Testis (tissue), 3 donors: ENCODE data around the gene PIP5K1C. TPM values are rescaled to one million over a fixed set of nuclear protein-coding genes. Genes with fewer than 3 reads are reported as not detected.

Source experiments
- DNase-seq: peaks from one replicate; pipeline ENCODE4 v3.0.0-alpha.2; 2019
- H3K27ac ChIP-seq, 2 donors: fragments of 200-600 bp; sonication (generic); one replicate each; pipeline ENCODE4 v1.5.1; 2019
- H3K27me3 ChIP-seq: fragments of 200-600 bp; sonication (generic); one replicate; pipeline ENCODE4 v1.5.1; 2019
- H3K36me3 ChIP-seq: fragments of 200-600 bp; sonication (generic); one replicate; pipeline ENCODE4 v1.5.1; 2017; ENCODE audit warnings: low read depth; ENCODE audit errors: missing control alignments
- H3K4me1 ChIP-seq: fragments of 200-600 bp; sonication (generic); one replicate; pipeline ENCODE4 v1.5.1; 2019
- H3K4me3 ChIP-seq, 2 donors: fragments of 200-600 bp; sonication (generic); one replicate each; pipeline ENCODE4 v1.5.1; 2017 to 2019
- H3K9me3 ChIP-seq: fragments of 200-600 bp; sonication (generic); one replicate; pipeline ENCODE4 v1.5.1; 2017
- POLR2A ChIP-seq: fragments of 450-650 bp; IDR thresholded peaks from one replicate; pipeline ENCODE4 v1.6.1; 2017; ENCODE audit warnings: antibody characterized with exemption, mild to moderate bottlenecking, moderate library complexity
- WGBS, 2 donors: methylation state at CpG; one replicate each; pipeline ENCODE4 v1.1.5; 2018; 5-methylcytosine and 5-hydroxymethylcytosine counted together
- intact Hi-C: fragments of 100-400 bp; cut with DNase I; formaldehyde crosslinking; loops from one replicate; pipeline ENCODE4 v1.15.1; 2023; ENCODE audit warnings: low total_unique reads
- polyA plus RNA-seq: library from polyadenylated mRNA; stranded (reverse); fragments of 350-450 nt; fragmentation: Illumina TruSeq; extraction: RNeasy Lipid Tissue Mini Kit (QIAGEN cat#74804); gene quantifications from one replicate; pipeline ENCODE4 v1.2.3, GENCODE V29; 2014; ENCODE audit warnings: low read depth, low replicate concordance; ENCODE audit not compliant: insufficient read depth
- total RNA-seq, 2 donors: library from RNA; depleted of rRNA; stranded (reverse); fragments of >200 nt; gene quantifications; one replicate each; pipeline ENCODE4 v1.2.3, GENCODE V29; 2016
- TF ChIP-seq, protein P1 (sequence below), 3 experiments: fragments of 450-650 bp in 2 of 3; fragments of 200-600 bp in 1 of 3; sonication (generic) in 1 of 3; IDR thresholded peaks; one replicate each; pipeline ENCODE4 v1.5.1; 2016 to 2019; ENCODE audit warnings: antibody characterized with exemption in 3 of 3, mild to moderate bottlenecking in 2 of 3, moderate library complexity in 1 of 3

Gene PIP5K1C
- total and polyA plus RNA-seq, 3 donors from 2014 or later: 80.2 to 99.1 (median 87.0) TPM

GRCh38 chr19:3589949-3590348 is 110.3 kb downstream of the PIP5K1C start:
- Histone ChIP-seq H3K27me3 (no peaks in the 10 kb centered on the region), H3K27ac (no peak overlapping the region), H3K4me1 (no peaks in the 10 kb centered on the region), H3K36me3 (no peaks in the 10 kb centered on the region), H3K9me3 (no peaks in the 10 kb centered on the region), H3K4me3 (no peak overlapping the region)
- 93 to 94% methylated on average over 13 to 22 of the region's 22 CpGs for WGBS, 2 donors
- intact Hi-C loops: no loop called here
- no peak for TF ChIP-seq POLR2A
- TF ChIP-seq, protein P1, sequence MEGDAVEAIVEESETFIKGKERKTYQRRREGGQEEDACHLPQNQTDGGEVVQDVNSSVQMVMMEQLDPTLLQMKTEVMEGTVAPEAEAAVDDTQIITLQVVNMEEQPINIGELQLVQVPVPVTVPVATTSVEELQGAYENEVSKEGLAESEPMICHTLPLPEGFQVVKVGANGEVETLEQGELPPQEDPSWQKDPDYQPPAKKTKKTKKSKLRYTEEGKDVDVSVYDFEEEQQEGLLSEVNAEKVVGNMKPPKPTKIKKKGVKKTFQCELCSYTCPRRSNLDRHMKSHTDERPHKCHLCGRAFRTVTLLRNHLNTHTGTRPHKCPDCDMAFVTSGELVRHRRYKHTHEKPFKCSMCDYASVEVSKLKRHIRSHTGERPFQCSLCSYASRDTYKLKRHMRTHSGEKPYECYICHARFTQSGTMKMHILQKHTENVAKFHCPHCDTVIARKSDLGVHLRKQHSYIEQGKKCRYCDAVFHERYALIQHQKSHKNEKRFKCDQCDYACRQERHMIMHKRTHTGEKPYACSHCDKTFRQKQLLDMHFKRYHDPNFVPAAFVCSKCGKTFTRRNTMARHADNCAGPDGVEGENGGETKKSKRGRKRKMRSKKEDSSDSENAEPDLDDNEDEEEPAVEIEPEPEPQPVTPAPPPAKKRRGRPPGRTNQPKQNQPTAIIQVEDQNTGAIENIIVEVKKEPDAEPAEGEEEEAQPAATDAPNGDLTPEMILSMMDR (IDR thresholded peaks at IDR 0.05): no peak
- DNase-seq: no peak

DNA sequence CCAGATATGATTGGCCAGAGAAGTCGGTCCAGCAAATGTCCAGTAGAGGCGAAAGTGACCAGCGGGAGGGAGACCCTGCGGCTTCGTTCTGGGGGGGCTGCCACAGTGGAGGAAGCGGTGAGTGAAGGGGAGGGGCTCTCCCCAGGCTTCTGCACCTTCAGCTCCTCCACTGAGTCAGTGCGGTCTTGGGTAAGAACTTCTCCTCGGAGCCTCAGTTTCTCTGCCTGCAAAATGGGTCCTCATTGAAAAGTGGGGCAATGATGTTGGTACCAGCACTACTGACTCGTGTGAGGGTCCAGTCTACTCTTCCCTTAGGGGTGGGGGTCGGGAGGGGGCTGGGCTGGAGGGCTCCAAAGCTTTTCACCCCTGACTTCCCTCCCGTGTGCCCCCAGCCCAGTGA is 110.8 kb downstream of the PIP5K1C start:
- no peaks in the 10 kb centered on the region for H3K9me3 ChIP-seq
- H3K27ac ChIP-seq: no peak overlapping the region
- H3K4me3 ChIP-seq: no peak overlapping the region
- H3K4me1 ChIP-seq: no peaks in the 10 kb centered on the region
- H3K27me3 ChIP-seq: no peaks in the 10 kb centered on the region
- no peak for DNase-seq
- H3K36me3 ChIP-seq: no peaks in the 10 kb centered on the region
- 88% methylated on average over 11 of the region's 11 CpGs for WGBS, 2 donors
- TF ChIP-seq, protein P1 (IDR thresholded peaks at IDR 0.05): no peak
- TF ChIP-seq POLR2A: no peak
- intact Hi-C loops: no loop called here

GRCh38 chr19:3586707-3587346 is 113.4 kb downstream of the PIP5K1C start:
- Histone ChIP-seq H3K4me3 (no peak overlapping the region), H3K27ac (no peak overlapping the region), H3K27me3 (no peaks in the 10 kb centered on the region), H3K9me3 (no peaks in the 10 kb centered on the region), H3K4me1 (no peaks in the 10 kb centered on the region), H3K36me3 (no peaks in the 10 kb centered on the region)
- WGBS, 2 donors: 43 to 52% methylated on average over 12 to 30 of the region's 31 CpGs
- intact Hi-C loops: no loop called here
- no peak for DNase-seq
- TF ChIP-seq, protein P1 (IDR thresholded peaks at IDR 0.05): no peak
- no peak for TF ChIP-seq POLR2A

DNA sequence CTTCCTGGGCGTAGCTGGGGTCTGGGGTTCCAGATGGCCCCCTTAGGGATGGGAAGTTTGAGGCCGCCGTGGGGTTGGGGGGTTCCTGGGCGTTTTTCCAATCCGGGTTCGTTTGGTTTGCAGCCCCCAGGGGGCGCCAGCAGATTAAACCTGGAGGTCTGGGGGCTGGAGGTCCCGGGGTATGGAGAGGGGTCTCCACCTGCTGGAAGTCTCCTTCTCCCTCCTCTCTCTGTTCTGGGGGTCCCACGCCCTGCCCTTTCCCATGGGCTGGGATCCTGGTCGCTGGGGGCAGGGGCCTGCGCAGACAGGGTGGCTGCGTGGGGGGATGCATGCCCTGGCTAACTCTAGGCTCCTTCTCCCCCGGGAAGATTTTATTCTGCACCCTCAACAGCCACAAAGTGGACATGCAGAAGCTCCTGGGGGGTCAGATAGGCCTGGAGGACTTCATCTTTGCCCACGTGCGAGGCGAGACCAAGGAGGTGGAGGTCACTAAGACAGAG is 114.1 kb downstream of the PIP5K1C start:
- Histone ChIP-seq H3K36me3 (no peaks in the 10 kb centered on the region), H3K27me3 (no peaks in the 10 kb centered on the region), H3K4me3 (no peak overlapping the region), H3K27ac (no peak overlapping the region), H3K4me1 (no peaks in the 10 kb centered on the region), H3K9me3 (no peaks in the 10 kb centered on the region)
- intact Hi-C loops: no loop called here
- TF ChIP-seq POLR2A: no peak
- TF ChIP-seq, protein P1 (IDR thresholded peaks at IDR 0.05): peak in 2 of 3 experiments; percentile 27 to 54
- no peak for DNase-seq
- 25% methylated on average over 16 of the region's 16 CpGs; no CpG with 5 or more reads in 1 of the 2 donors for WGBS, 2 donors
